ENCODE results near the gene MYO1E. TPM values are rescaled to one million over a fixed set of nuclear protein-coding genes. Genes with fewer than 3 reads are reported as not detected.

MYO1E gene
- total and polyA plus RNA-seq, 2 of the 8 experiments (the other 6 are each of a cell fraction or from before 2014, with no cell fraction given) = 19.6 to 142 TPM

DNA sequence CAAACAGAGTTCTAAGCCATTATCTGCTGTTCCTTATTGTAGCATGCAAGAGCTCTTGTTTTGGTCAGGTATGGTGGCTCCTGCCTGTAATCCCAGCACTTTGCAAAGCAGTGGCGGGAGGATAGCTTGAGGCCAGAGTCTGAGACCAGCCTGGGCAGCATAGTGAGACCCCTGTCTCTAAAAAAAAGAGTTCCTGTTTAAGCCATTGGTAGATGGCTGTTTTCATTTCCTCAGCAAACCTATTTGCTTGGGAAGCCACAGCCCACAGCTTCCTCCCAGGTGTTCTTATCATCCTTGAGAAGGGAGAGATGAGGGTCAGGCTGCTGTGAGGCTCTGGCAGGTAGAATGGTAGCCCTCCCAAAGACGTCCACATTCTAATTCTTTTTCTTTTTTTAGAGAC, 40.9 kb upstream of the MYO1E start:
- H2BK5ac ChIP-seq (ENCODE audit: low read depth, low read length) = no peak overlapping the region
- H2BK12ac ChIP-seq (ENCODE audit: low read depth, low read length) = no peak overlapping the region
- H3K27me3 ChIP-seq (replicated peaks in 1 of 4; ENCODE audit: control insufficient read depth in 3 of 4, extremely low read depth in 1 of 4, insufficient read depth in 3 of 4, low read length in 3 of 4) = no peaks in the 10 kb centered on the region
- H3K18ac ChIP-seq (ENCODE audit: extremely low read depth, low read length) = no peak overlapping the region
- H3K9ac ChIP-seq (replicated peaks in 1 of 4; ENCODE audit: extremely low read depth in 1 of 4, low read depth in 3 of 4, low read length in 3 of 4) = no peak overlapping the region
- H4K91ac ChIP-seq (replicated peaks; ENCODE audit: insufficient read length, low read length) = no peak overlapping the region
- no peak for DNase-seq (ENCODE audit: low read depth in 1 of 2, low spot score in 2 of 2)
- no peak overlapping the region for H3K14ac ChIP-seq (ENCODE audit: insufficient read length)
- CTCF ChIA-PET (ENCODE audit: partially characterized antibody) = interaction anchor here (0.7 to 2.6 kb wide), 11 partner anchors 8 to 457 kb away, joined by 3 to 13 read pairs (median 6); partner anchors contain the start of gene FAM81A
- H3K4ac ChIP-seq (replicated peaks; ENCODE audit: insufficient read length, low read depth, low read length) = no peak overlapping the region
- no peak overlapping the region for H3K56ac ChIP-seq (replicated peaks; ENCODE audit: insufficient read length, low read depth, low read length)
- H3K36me3 ChIP-seq (ENCODE audit: control insufficient read depth in 2 of 4, insufficient read depth in 4 of 4, low read length in 3 of 4) = no peaks in the 10 kb centered on the region
- no peak overlapping the region for H2BK120ac ChIP-seq (replicated peaks; ENCODE audit: low read depth, low read length)
- H3K79me1 ChIP-seq (ENCODE audit: low read depth, low read length) = no peaks in the 10 kb centered on the region
- no peak overlapping the region for H2AK5ac ChIP-seq (ENCODE audit: low read depth, low read length)
- H2BK20ac ChIP-seq (ENCODE audit: low read length) = no peak overlapping the region
- no peak overlapping the region for H2BK15ac ChIP-seq (ENCODE audit: low read length)
- no peak overlapping the region for H3K23ac ChIP-seq (ENCODE audit: insufficient read length)
- H3K9me3 ChIP-seq (ENCODE audit: insufficient read depth in 2 of 2, low read depth in 1 of 2, low read length in 1 of 2) = no peaks in the 10 kb centered on the region
- WGBS, 2 experiments (ENCODE audit: extremely low coverage in 1 of 2, insufficient coverage in 1 of 2, insufficient read length in 1 of 2, insufficient replicate concordance in 2 of 2, low coverage in 1 of 2, low lambda C conversion rate in 2 of 2, missing lambda C conversion rate in 1 of 2) = 81% methylated on average over 2 of the region's 2 CpGs; no CpG with 5 or more reads in 1 of the 2 experiments
- POLR2A ChIA-PET (ENCODE audit: partially characterized antibody) = no interaction called here
- H4K5ac ChIP-seq (ENCODE audit: insufficient read length, low read depth, low read length) = no peak overlapping the region
- no peak overlapping the region for H3K27ac ChIP-seq (ENCODE audit: low read depth, low read length)
- no peaks in the 10 kb centered on the region; the same call in 1 of the 2 replicates for H3K23me2 ChIP-seq (ENCODE audit: low read depth, low read length)
- no peak for FAIRE-seq
- TF ChIP-seq GABPA (IDR thresholded peaks at IDR 0.05; ENCODE audit: borderline replicate concordance, insufficient read depth, low read length) (no peak), TCF12 (IDR thresholded peaks at IDR 0.05; ENCODE audit: low read depth, low read length) (no peak), YY1 (IDR thresholded peaks at IDR 0.05; ENCODE audit: low read depth, low read length) (no peak), RFX5 (IDR thresholded peaks at IDR 0.05; ENCODE audit: borderline replicate concordance, low read depth, low read length) (no peak), KDM1A (IDR thresholded peaks at IDR 0.05; ENCODE audit: borderline replicate concordance, low read length) (no peak), POLR2A (IDR thresholded peaks at IDR 0.05; ENCODE audit: control extremely low read depth in 1 of 2, low read depth in 2 of 2, low read length in 2 of 2) (no peak), RXRA (IDR thresholded peaks at IDR 0.05; ENCODE audit: insufficient read depth, low read depth, low read length) (no peak)
- no peak overlapping the region for H3K4me2 ChIP-seq (ENCODE audit: insufficient read depth in 1 of 2, low read depth in 2 of 2, low read length in 2 of 2)
- H3K4me1 ChIP-seq (replicated peaks in 1 of 4; ENCODE audit: control insufficient read depth in 3 of 4, insufficient read depth in 4 of 4, low read length in 3 of 4) = no peaks in the 10 kb centered on the region
- H4K20me1 ChIP-seq (replicated peaks in 1 of 2; ENCODE audit: control insufficient read depth in 1 of 2, insufficient read depth in 2 of 2, low read length in 2 of 2) = no peaks in the 10 kb centered on the region
- no peak overlapping the region for H3K4me3 ChIP-seq (ENCODE audit: extremely low read depth in 1 of 4, insufficient read depth in 2 of 4, low read depth in 3 of 4, low read length in 4 of 4)
- H3K79me2 ChIP-seq (ENCODE audit: control insufficient read depth in 1 of 2, insufficient read depth in 2 of 2, low read length in 2 of 2) = no peaks in the 10 kb centered on the region
- H4K8ac ChIP-seq (ENCODE audit: extremely low read depth, insufficient read depth, low read length) = no peak overlapping the region
- no peak overlapping the region for H2AFZ ChIP-seq (ENCODE audit: low read length)
